Retinal pigment epithelial cell (primary cell): ENCODE measurements around the gene RAMACL.

Experiments used
- DNase-seq: peaks from one replicate; pipeline ENCODE4 v3.0.0-alpha.2; 2010; ENCODE audit warnings: low read depth
- H3K4me3 ChIP-seq: 2 replicates; pipeline ENCODE4 v1.5.1; 2011; ENCODE audit warnings: mild to moderate bottlenecking, low read length, control low read depth, moderate library complexity
- CTCF ChIP-seq: conservative IDR thresholded peaks from 2 replicates; pipeline ENCODE4 v1.5.1; 2011; ENCODE audit warnings: low read depth, low read length, control low read depth, inconsistent platforms

The RAMACL gene

GRCh38 chr6:166621114-166621540, 34.6 kb upstream of the RAMACL start:
- no peak for DNase-seq
- no peak for TF ChIP-seq CTCF
- H3K4me3 ChIP-seq: no peak overlapping the region

- no peak for TF ChIP-seq CTCF
- no peak for DNase-seq
- H3K4me3 ChIP-seq: no peak overlapping the region
Observed at GRCh38 chr6:166620478-166621113, 34.1 kb upstream of the RAMACL start.

- no peak overlapping the region for H3K4me3 ChIP-seq
- peak; percentile 90 for DNase-seq
- no peak for TF ChIP-seq CTCF
Observed at GRCh38 chr6:166619912-166620311, 33.4 kb upstream of the RAMACL start.

GRCh38 chr6:166618866-166619761, 32.6 kb upstream of the RAMACL start:
- H3K4me3 ChIP-seq: no peak overlapping the region
- no peak for DNase-seq
- TF ChIP-seq CTCF: no peak

GRCh38 chr6:166618251-166618650, 31.8 kb upstream of the RAMACL start:
- TF ChIP-seq CTCF: no peak
- DNase-seq: no peak
- no peak overlapping the region for H3K4me3 ChIP-seq

GRCh38 chr6:166617359-166617758, 30.9 kb upstream of the RAMACL start:
- H3K4me3 ChIP-seq: no peak overlapping the region
- no peak for DNase-seq
- no peak for TF ChIP-seq CTCF
